ENCODE data around the gene ZNF747. TPM values are rescaled to one million over a fixed set of nuclear protein-coding genes. Genes with fewer than 3 reads are reported as not detected.
A peak's percentile ranks its signal among the peaks of the same experiment; 100 is the strongest.

Gene ZNF747
- total RNA-seq, 1 donor from 2014 or later: 9.9 TPM

DNA sequence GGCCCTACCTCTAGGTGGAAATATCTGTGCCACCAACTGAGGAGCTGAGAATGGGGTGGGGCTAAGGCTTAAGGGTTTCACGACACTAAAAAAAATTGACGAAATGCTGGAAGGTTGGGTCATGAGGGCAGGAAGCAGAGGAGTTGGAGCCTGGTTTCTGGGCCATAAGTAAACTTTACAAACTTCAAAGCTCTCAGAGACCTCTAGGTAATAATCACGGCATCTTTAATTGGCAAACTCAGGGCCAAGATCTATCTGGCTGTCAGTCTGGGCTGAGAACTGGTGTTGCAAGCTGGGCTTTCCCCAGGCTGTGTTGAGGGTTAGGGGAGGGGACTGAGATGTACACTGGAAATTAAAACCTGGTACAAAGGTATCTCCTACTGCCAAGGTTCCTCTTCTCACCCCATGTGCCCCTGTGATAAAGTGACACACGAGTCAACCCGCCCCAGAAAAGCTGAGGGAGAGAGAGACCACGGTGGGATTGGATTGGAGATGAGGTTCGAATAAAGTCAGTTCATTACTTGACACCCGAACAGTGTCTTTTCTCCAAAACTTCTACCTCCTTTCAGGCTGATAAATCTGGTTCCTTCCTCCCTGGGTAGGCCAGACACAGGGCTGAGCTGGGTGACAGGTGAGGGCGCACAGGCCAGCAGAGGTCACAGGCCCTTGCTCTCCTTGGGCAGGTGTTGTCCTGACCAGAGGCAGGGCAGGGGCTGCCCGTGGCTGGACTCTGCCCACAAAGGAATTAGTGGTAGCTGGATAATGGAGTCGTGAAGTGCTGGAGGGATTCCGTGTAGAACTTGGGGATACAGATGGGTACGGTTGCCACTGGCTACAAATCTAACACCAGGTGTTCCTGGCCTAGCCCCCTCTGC, 4.3 kb downstream of the ZNF747 start:
- H3K4me3 ChIP-seq (ENCODE audit: low read depth, low read length): no peak overlapping the region
- TF ChIP-seq, protein P1, sequence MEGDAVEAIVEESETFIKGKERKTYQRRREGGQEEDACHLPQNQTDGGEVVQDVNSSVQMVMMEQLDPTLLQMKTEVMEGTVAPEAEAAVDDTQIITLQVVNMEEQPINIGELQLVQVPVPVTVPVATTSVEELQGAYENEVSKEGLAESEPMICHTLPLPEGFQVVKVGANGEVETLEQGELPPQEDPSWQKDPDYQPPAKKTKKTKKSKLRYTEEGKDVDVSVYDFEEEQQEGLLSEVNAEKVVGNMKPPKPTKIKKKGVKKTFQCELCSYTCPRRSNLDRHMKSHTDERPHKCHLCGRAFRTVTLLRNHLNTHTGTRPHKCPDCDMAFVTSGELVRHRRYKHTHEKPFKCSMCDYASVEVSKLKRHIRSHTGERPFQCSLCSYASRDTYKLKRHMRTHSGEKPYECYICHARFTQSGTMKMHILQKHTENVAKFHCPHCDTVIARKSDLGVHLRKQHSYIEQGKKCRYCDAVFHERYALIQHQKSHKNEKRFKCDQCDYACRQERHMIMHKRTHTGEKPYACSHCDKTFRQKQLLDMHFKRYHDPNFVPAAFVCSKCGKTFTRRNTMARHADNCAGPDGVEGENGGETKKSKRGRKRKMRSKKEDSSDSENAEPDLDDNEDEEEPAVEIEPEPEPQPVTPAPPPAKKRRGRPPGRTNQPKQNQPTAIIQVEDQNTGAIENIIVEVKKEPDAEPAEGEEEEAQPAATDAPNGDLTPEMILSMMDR (IDR thresholded peaks at IDR 0.05; ENCODE audit: insufficient read depth, low read length, poor library complexity, severe bottlenecking): no peak
- DNase-seq (ENCODE audit: low read depth): no peak
- H3K27me3 ChIP-seq (ENCODE audit: control insufficient read depth, insufficient read depth, low read length): no peaks in the 10 kb centered on the region
- H3K36me3 ChIP-seq (ENCODE audit: control insufficient read depth, insufficient read depth, low read length): no peaks in the 10 kb centered on the region

DNA sequence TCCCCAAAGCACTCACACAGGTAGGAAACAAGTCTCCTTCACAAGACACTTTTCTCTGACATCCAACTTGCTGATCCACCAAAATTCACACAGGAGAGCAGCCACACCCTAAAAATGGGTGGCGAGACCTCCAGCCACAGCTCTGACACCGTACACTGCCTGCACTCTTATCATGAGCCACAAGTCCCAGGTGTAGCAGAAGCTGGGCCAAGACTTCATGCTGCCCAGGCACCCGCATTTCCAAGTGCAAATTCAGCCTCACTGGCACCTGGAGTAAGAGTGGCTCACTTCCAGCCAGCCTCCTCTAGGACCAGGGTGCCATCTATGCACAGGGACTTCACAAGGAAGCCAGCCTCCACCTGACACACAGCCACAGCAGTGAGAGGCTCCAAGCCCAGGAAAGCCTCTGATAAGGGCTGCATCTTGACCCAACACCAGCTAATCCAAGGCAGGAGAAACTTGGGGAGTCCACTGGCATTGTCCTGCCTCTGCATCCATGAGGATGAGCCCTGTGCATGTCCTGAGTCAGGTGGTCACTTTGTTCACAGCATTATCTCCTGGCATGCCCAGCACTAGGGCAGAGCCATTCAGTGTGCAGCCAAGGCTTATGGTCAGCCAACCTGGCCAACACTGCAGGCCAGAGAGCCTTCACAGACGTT, 5.7 kb downstream of the ZNF747 start:
- TF ChIP-seq, protein P1 (IDR thresholded peaks at IDR 0.05; ENCODE audit: insufficient read depth, low read length, poor library complexity, severe bottlenecking): no peak
- DNase-seq (ENCODE audit: low read depth): no peak
- Histone ChIP-seq H3K4me3 (ENCODE audit: low read depth, low read length) (no peak overlapping the region), H3K27me3 (ENCODE audit: control insufficient read depth, insufficient read depth, low read length) (no peaks in the 10 kb centered on the region), H3K36me3 (ENCODE audit: control insufficient read depth, insufficient read depth, low read length) (no peaks in the 10 kb centered on the region)

DNA sequence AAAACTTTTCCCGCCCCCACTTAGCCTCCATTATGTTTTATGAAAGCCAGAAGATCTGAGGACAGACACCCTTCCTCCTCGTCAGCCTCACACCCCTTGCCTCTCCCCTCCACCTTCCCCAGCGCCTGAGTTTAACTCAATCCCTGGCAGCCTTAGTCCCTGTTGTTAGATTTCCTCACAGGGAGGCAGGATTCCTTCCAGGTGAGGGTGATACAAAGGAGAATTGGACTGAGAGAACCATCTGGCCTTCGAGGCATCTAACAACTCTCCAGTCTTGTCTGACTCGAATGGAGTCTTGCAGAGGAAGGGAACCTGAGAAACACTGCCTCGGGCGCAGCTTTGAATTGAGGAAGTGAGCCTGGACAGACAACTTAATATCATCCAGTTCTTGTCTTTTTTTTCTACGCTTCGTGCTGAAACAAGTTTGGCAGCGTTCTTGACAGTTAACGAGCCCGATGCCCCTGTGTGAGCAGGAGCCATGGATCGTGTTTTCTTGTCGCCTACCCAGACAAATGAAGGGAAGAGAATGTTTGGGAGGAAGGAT, 7.0 kb downstream of the ZNF747 start:
- H3K36me3 ChIP-seq (ENCODE audit: control insufficient read depth, insufficient read depth, low read length): no peaks in the 10 kb centered on the region
- DNase-seq (ENCODE audit: low read depth): no peak
- TF ChIP-seq, protein P1 (IDR thresholded peaks at IDR 0.05; ENCODE audit: insufficient read depth, low read length, poor library complexity, severe bottlenecking): no peak
- no peaks in the 10 kb centered on the region for H3K27me3 ChIP-seq (ENCODE audit: control insufficient read depth, insufficient read depth, low read length)
- H3K4me3 ChIP-seq (ENCODE audit: low read depth, low read length): no peak overlapping the region

DNA sequence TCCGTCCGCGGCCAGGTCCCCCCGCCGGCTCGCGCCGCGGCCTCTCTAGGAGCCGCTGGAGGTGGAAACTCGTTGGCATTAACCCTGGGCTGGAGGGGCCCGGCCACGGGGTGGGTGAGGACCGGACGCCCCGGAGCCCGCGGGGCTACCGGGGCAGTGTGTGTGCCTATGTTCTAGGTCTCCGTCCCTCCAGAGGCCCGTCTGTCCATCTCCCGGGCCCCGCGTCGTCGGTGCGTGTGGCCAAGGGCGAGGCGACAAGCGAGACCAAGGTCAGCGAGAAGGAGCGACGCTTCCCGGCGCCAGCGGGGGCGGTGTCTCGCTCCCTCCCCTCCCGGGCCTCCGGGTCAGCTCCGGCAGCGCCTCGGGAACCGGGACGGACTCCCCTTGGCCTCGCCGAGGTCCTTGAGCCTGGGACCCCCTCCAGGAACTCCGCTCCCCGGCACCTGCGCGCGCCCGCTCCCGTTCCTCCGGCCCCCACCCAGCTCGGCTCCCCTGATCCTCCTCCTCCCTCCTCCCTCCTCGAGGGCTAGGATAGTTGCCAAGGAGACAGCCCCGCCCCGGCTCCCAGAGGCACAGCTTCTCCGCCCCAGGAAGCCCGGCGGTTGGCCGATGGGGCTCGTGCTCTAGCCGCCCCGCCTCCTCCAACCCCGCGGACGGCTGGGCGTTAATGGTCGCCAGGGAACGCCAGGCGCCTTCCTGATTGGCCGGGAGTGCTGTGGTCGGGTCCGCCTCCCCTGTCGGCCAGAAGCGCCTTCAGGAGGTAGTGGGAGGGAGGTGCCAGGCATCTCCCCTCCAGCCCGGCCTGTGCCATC, 7.6 kb downstream of the ZNF747 start:
- no peaks in the 10 kb centered on the region for H3K36me3 ChIP-seq (ENCODE audit: control insufficient read depth, insufficient read depth, low read length)
- no peaks in the 10 kb centered on the region for H3K27me3 ChIP-seq (ENCODE audit: control insufficient read depth, insufficient read depth, low read length)
- TF ChIP-seq, protein P1 (IDR thresholded peaks at IDR 0.05; ENCODE audit: insufficient read depth, low read length, poor library complexity, severe bottlenecking): peak; percentile 25
- DNase-seq (ENCODE audit: low read depth): peak; percentile 82
- peak overlapping the region; percentile 66 for H3K4me3 ChIP-seq (ENCODE audit: low read depth, low read length)

DNA sequence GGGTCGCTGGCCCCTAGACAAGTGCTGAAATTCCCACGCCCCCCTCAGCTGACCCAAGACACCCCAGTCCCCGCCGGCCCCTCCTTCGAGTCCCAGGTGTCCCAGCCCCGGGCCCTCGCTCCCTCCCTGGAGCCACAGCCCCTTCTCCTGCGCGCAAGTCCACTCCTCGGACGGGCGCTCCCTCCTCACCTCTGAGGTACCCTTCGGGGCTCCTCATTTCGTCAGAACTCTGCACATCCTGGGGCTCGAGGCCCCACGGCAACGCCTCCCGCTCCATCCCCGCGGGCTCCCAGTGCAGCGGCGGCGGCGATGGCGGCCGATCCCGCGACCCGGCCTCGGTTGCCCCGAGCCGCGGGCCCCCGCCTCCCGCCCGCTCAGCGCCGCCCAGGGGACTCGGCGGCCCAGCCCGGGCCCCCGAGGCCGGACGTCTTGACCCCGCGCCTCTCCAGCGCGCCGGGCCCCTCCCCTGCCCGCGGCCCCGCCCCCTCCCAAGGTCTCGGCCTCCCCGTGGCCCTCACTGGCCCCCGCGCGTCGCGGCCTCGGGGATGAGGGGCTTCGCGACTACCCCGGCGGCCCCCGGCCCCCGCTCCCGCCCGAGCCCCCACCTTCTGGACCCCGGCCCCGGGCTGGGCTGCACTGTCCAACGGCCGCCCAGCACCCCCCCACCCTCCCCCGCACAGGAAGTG, 8.4 kb downstream of the ZNF747 start, which contains the start of gene ZNF768:
Gene ZNF768 (minus strand): TSS at position 430 of the 686 bp plus-strand sequence. CDS start 153 bp downstream, at position 277.
- TF ChIP-seq, protein P1 (IDR thresholded peaks at IDR 0.05; ENCODE audit: insufficient read depth, low read length, poor library complexity, severe bottlenecking): no peak
- DNase-seq (ENCODE audit: low read depth): no peak
- Histone ChIP-seq H3K4me3 (ENCODE audit: low read depth, low read length) (peak within 1 kb of the TSS; percentile 66), H3K36me3 (ENCODE audit: control insufficient read depth, insufficient read depth, low read length) (no peaks in the 10 kb centered on the region), H3K27me3 (ENCODE audit: control insufficient read depth, insufficient read depth, low read length) (no peaks in the 10 kb centered on the region)
